GM12892 (cell line): ENCODE data around the gene KCND1.

Experiments
- POLR2A ChIP-seq: IDR thresholded peaks from 2 replicates; pipeline ENCODE4 v1.6.1; 2011; ENCODE audit warnings: low read depth, low read length, control low read depth
- TAF1 ChIP-seq: IDR thresholded peaks from 2 replicates; pipeline ENCODE4 v1.6.1; 2011; ENCODE audit warnings: low read depth, mild to moderate bottlenecking, control low read depth, low read length, borderline replicate concordance

DNA sequence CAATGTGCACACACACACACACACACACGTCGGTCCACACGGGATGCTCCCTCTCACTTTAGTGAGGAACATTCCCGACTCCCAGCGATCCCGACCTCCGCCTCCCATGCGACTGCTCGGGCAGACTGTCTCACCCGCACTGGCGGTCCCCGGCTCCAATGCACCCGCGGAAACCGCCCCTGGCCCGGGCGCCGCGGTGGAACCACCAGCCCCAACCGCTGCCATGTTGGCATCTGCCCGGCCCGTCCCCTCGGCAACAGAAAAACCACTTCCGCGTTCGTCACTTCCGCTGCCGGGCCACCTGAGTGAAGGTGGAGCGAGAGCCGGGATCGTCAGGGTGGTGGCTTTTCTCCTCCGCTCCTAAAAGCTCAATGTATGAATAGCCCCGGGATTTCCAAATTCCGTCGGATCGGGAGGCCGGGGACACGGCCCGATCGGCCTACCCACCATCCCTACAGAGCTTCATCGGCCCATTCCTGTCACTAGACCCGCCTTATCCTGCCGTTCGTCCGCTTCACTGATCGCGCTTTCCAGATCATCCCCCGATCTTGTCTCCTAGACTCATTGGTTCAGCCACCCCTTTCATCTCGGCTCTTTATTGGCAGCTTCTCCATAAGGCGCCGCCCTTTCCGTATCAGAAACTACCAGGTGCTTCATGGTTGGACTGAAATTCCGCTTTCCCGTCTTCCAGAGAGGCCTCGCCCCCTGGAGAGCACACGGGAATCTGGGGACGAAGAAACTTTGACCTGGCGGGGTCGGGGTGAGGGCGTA is 60.0 kb downstream of the KCND1 start, which contains the start of gene SLC35A2:
- 0 out of 2 replicates have a peak, but pooled peaks have one; percentile 6 for TF ChIP-seq TAF1
- TF ChIP-seq POLR2A = peak; percentile 71
